Measurements from ENCODE around the gene FAM163B. TPM values are rescaled to one million over a fixed set of nuclear protein-coding genes. Genes with fewer than 3 reads are reported as not detected.

Gene FAM163B
- total RNA-seq, 1 donor, result not detected

- no peak overlapping the region for H3K4me3 ChIP-seq (ENCODE audit: low read length)
- H3K4me1 ChIP-seq (ENCODE audit: insufficient read depth, low read length), result no peaks in the 10 kb centered on the region
- no peaks in the 10 kb centered on the region for H3K9me3 ChIP-seq (ENCODE audit: low read depth, low read length)
- H3K27me3 ChIP-seq (ENCODE audit: insufficient read depth, low read length), result peaks cover 3% of the 10 kb centered on the region
These were observed 4.9 kb upstream of the FAM163B start for GRCh38 chr9:133614056-133614455.

GRCh38 chr9:133613432-133613831 is 4.2 kb upstream of the FAM163B start:
- peaks cover 5% of the 10 kb centered on the region for H3K27me3 ChIP-seq (ENCODE audit: insufficient read depth, low read length)
- H3K4me3 ChIP-seq (ENCODE audit: low read length), result no peak overlapping the region
- H3K4me1 ChIP-seq (ENCODE audit: insufficient read depth, low read length), result no peaks in the 10 kb centered on the region
- H3K9me3 ChIP-seq (ENCODE audit: low read depth, low read length), result no peaks in the 10 kb centered on the region

GRCh38 chr9:133612816-133613215 is 3.6 kb upstream of the FAM163B start:
- H3K4me1 ChIP-seq (ENCODE audit: insufficient read depth, low read length), result no peaks in the 10 kb centered on the region
- H3K27me3 ChIP-seq (ENCODE audit: insufficient read depth, low read length), result peaks cover 9% of the 10 kb centered on the region
- no peaks in the 10 kb centered on the region for H3K9me3 ChIP-seq (ENCODE audit: low read depth, low read length)
- no peak overlapping the region for H3K4me3 ChIP-seq (ENCODE audit: low read length)

GRCh38 chr9:133612051-133612450 is 2.9 kb upstream of the FAM163B start:
- Histone ChIP-seq H3K27me3 (ENCODE audit: insufficient read depth, low read length) (peaks cover 9% of the 10 kb centered on the region), H3K4me3 (ENCODE audit: low read length) (no peak overlapping the region), H3K9me3 (ENCODE audit: low read depth, low read length) (no peaks in the 10 kb centered on the region)

GRCh38 chr9:133610845-133611244 is 1.7 kb upstream of the FAM163B start:
- no peaks in the 10 kb centered on the region for H3K9me3 ChIP-seq (ENCODE audit: low read depth, low read length)
- H3K27me3 ChIP-seq (ENCODE audit: insufficient read depth, low read length), result peaks cover 9% of the 10 kb centered on the region
- no peak overlapping the region for H3K4me3 ChIP-seq (ENCODE audit: low read length)
- H3K4me1 ChIP-seq (ENCODE audit: insufficient read depth, low read length), result no peaks in the 10 kb centered on the region

More at GRCh38 chr9:133612051-133612450, 2.9 kb upstream of the FAM163B start:
- no peaks in the 10 kb centered on the region for H3K4me1 ChIP-seq (ENCODE audit: insufficient read depth, low read length)

- Histone ChIP-seq H3K27me3 (ENCODE audit: insufficient read depth, low read length) (peaks cover 9% of the 10 kb centered on the region), H3K9me3 (ENCODE audit: low read depth, low read length) (no peaks in the 10 kb centered on the region), H3K4me3 (ENCODE audit: low read length) (no peak overlapping the region), H3K4me1 (ENCODE audit: insufficient read depth, low read length) (no peaks in the 10 kb centered on the region)
These were observed 300 bp downstream of the FAM163B start for GRCh38 chr9:133608889-133609288.

- H3K9me3 ChIP-seq (ENCODE audit: low read depth, low read length), result no peaks in the 10 kb centered on the region
- peaks cover 9% of the 10 kb centered on the region for H3K27me3 ChIP-seq (ENCODE audit: insufficient read depth, low read length)
- no peaks in the 10 kb centered on the region for H3K4me1 ChIP-seq (ENCODE audit: insufficient read depth, low read length)
- H3K4me3 ChIP-seq (ENCODE audit: low read length), result no peak overlapping the region
These were observed 807 bp downstream of the FAM163B start for GRCh38 chr9:133608382-133608781.

- peaks cover 9% of the 10 kb centered on the region for H3K27me3 ChIP-seq (ENCODE audit: insufficient read depth, low read length)
- no peak overlapping the region for H3K4me3 ChIP-seq (ENCODE audit: low read length)
- H3K4me1 ChIP-seq (ENCODE audit: insufficient read depth, low read length), result no peaks in the 10 kb centered on the region
- H3K9me3 ChIP-seq (ENCODE audit: low read depth, low read length), result no peaks in the 10 kb centered on the region
These were observed 1.2 kb downstream of the FAM163B start for GRCh38 chr9:133607976-133608375.

- H3K4me1 ChIP-seq (ENCODE audit: insufficient read depth, low read length), result no peaks in the 10 kb centered on the region
- H3K9me3 ChIP-seq (ENCODE audit: low read depth, low read length), result no peaks in the 10 kb centered on the region
- H3K4me3 ChIP-seq (ENCODE audit: low read length), result no peak overlapping the region
- peaks cover 9% of the 10 kb centered on the region for H3K27me3 ChIP-seq (ENCODE audit: insufficient read depth, low read length)
These were observed 1.8 kb downstream of the FAM163B start for GRCh38 chr9:133607381-133607780.

GRCh38 chr9:133606708-133607025 is 2.5 kb downstream of the FAM163B start:
- H3K27me3 ChIP-seq (ENCODE audit: insufficient read depth, low read length), result peaks cover 9% of the 10 kb centered on the region
- H3K4me1 ChIP-seq (ENCODE audit: insufficient read depth, low read length), result no peaks in the 10 kb centered on the region
- no peak overlapping the region for H3K4me3 ChIP-seq (ENCODE audit: low read length)
- H3K9me3 ChIP-seq (ENCODE audit: low read depth, low read length), result no peaks in the 10 kb centered on the region

- no peaks in the 10 kb centered on the region for H3K9me3 ChIP-seq (ENCODE audit: low read depth, low read length)
- no peaks in the 10 kb centered on the region for H3K4me1 ChIP-seq (ENCODE audit: insufficient read depth, low read length)
- peaks cover 9% of the 10 kb centered on the region for H3K27me3 ChIP-seq (ENCODE audit: insufficient read depth, low read length)
- no peak overlapping the region for H3K4me3 ChIP-seq (ENCODE audit: low read length)
These were observed 3.1 kb downstream of the FAM163B start for GRCh38 chr9:133605856-133606707.

- Histone ChIP-seq H3K9me3 (ENCODE audit: low read depth, low read length) (no peaks in the 10 kb centered on the region), H3K4me1 (ENCODE audit: insufficient read depth, low read length) (no peaks in the 10 kb centered on the region), H3K27me3 (ENCODE audit: insufficient read depth, low read length) (peaks cover 9% of the 10 kb centered on the region), H3K4me3 (ENCODE audit: low read length) (no peak overlapping the region)
These were observed 3.7 kb downstream of the FAM163B start for GRCh38 chr9:133605446-133605845.

GRCh38 chr9:133604856-133605255 is 4.3 kb downstream of the FAM163B start:
- no peak overlapping the region for H3K4me3 ChIP-seq (ENCODE audit: low read length)
- peaks cover 8% of the 10 kb centered on the region for H3K27me3 ChIP-seq (ENCODE audit: insufficient read depth, low read length)
- H3K9me3 ChIP-seq (ENCODE audit: low read depth, low read length), result no peaks in the 10 kb centered on the region
- H3K4me1 ChIP-seq (ENCODE audit: insufficient read depth, low read length), result no peaks in the 10 kb centered on the region

GRCh38 chr9:133604214-133604613 is 5.0 kb downstream of the FAM163B start:
- Histone ChIP-seq H3K4me1 (ENCODE audit: insufficient read depth, low read length) (no peaks in the 10 kb centered on the region), H3K9me3 (ENCODE audit: low read depth, low read length) (no peaks in the 10 kb centered on the region), H3K27me3 (ENCODE audit: insufficient read depth, low read length) (peaks cover 6% of the 10 kb centered on the region), H3K4me3 (ENCODE audit: low read length) (no peak overlapping the region)

GRCh38 chr9:133603135-133603927 is 5.9 kb downstream of the FAM163B start:
- no peaks in the 10 kb centered on the region for H3K4me1 ChIP-seq (ENCODE audit: insufficient read depth, low read length)
- H3K9me3 ChIP-seq (ENCODE audit: low read depth, low read length), result no peaks in the 10 kb centered on the region
- peaks cover 3% of the 10 kb centered on the region for H3K27me3 ChIP-seq (ENCODE audit: insufficient read depth, low read length)
- H3K4me3 ChIP-seq (ENCODE audit: low read length), result no peak overlapping the region
